Spleen (tissue), 11 donors: ENCODE data around the gene LSM7. TPM values are rescaled to one million over a fixed set of nuclear protein-coding genes. Genes with fewer than 3 reads are reported as not detected.

Source experiments
- DNase-seq: peaks from one replicate; pipeline ENCODE4 v3.0.0-alpha.2; 2020
- H3K27ac ChIP-seq, 8 donors: fragments of 200-600 bp; sonication (generic) in 7 of 8; 1 replicate in 4 of 8; 2 replicates in 4 of 8; pipeline versions ENCODE4 v1.5.0 to v1.8.0; 2016 to 2021; ENCODE audit warnings: inconsistent platforms in 4 of 8, mild to moderate bottlenecking in 4 of 8, moderate library complexity in 1 of 8
- H3K27me3 ChIP-seq, 7 donors: fragments of 200-600 bp; sonication (generic) in 6 of 7; replicated peaks in 1 of 7; 1 replicate in 4 of 7; 2 replicates in 3 of 7; pipeline versions ENCODE4 v1.5.0 to v1.8.0; 2016 to 2021; ENCODE audit warnings: inconsistent platforms in 3 of 7, mild to moderate bottlenecking in 1 of 7
- H3K36me3 ChIP-seq, 6 donors: fragments of 200-600 bp; sonication (generic) in 5 of 6; 1 replicate in 4 of 6; 2 replicates in 2 of 6; pipeline versions ENCODE4 v1.5.0 to v1.8.0; 2016 to 2021; ENCODE audit warnings: inconsistent platforms in 2 of 6
- H3K4me1 ChIP-seq, 6 donors: fragments of 200-600 bp; sonication (generic) in 5 of 6; 1 replicate in 3 of 6; 2 replicates in 3 of 6; pipeline versions ENCODE4 v1.5.0 to v1.8.0; 2016 to 2021; ENCODE audit warnings: inconsistent platforms in 3 of 6
- H3K4me3 ChIP-seq, 8 donors: fragments of 200-600 bp; sonication (generic) in 7 of 8; 1 replicate in 4 of 8; 2 replicates in 4 of 8; pipeline versions ENCODE4 v1.5.0 to v1.8.0; 2016 to 2021; ENCODE audit warnings: inconsistent platforms in 4 of 8, mild to moderate bottlenecking in 4 of 8, moderate library complexity in 2 of 8
- H3K9me3 ChIP-seq, 8 donors: fragments of 200-600 bp; sonication (generic) in 7 of 8; 1 replicate in 4 of 8; 2 replicates in 4 of 8; pipeline versions ENCODE4 v1.5.0 to v1.8.0; 2016 to 2021; ENCODE audit warnings: inconsistent platforms in 4 of 8
- CTCF ChIP-seq, 11 experiments: fragments of 200-600 bp in 7 of 11; fragments of 450-650 bp in 4 of 11; sonication (generic) in 4 of 11; IDR thresholded peaks in 8 of 11; conservative IDR thresholded peaks in 3 of 11; 1 replicate in 7 of 11; 2 replicates in 4 of 11; pipeline versions ENCODE4 v1.4.0 to v1.8.0; 2016 to 2021; ENCODE audit warnings: antibody characterized with exemption in 11 of 11, inconsistent platforms in 4 of 11, mild to moderate bottlenecking in 1 of 11
- POLR2A ChIP-seq, 3 donors: fragments of 450-650 bp; IDR thresholded peaks; one replicate each; pipeline ENCODE4 v1.5.1; 2017; ENCODE audit warnings: antibody characterized with exemption in 3 of 3, mild to moderate bottlenecking in 1 of 3
- POLR2AphosphoS5 ChIP-seq, 3 donors: sonication (generic); formaldehyde crosslinking; IDR thresholded peaks; one replicate each; pipeline ENCODE4 v1.5.1; 2017; ENCODE audit warnings: antibody characterized with exemption in 3 of 3
- WGBS, 5 donors: extraction: QIAGEN DNeasy Blood & Tissue Kit in 3 of 5; methylation state at CpG; one replicate each; pipeline versions ENCODE4 v1.1.5 to v1.1.7; 2013 to 2018; 5-methylcytosine and 5-hydroxymethylcytosine counted together
- intact Hi-C: fragments of 100-400 bp; cut with DNase I; formaldehyde crosslinking; loops from one replicate; pipeline ENCODE4 v1.15.0; 2023; ENCODE audit warnings: low total_unique reads
- polyA plus RNA-seq, 3 donors: library from polyadenylated mRNA; stranded (reverse); fragments of 200-250 nt; gene quantifications; one replicate each; pipeline ENCODE4 v1.2.1, GENCODE V29; 2013
- total RNA-seq, 7 donors: library from RNA; depleted of rRNA in 3 of 7; stranded (reverse); fragments of >200 nt in 3 of 7; fragmentation: NEBNext Ultra II Directional in 4 of 7; extraction: Animal tissue kit (Norgen Biotek cat#: 25700) in 4 of 7; gene quantifications; one replicate each; pipeline versions ENCODE4 v1.1.0 to v1.2.1, GENCODE V29; 2016 to 2021
- donor health status: healthy with polysubstance abuse.
- donor health status: DM: no; HTN: no; CAD: no; lungs with moderate emphysema.
- donor health status: DM: no; HTN: no; CAD: no.
- donor health status: Bipolar disorder and iron deficiency.
- donor health status: healthy.
- donor health status: DM: no; HTN: no; CAD: no.
- donor health status: DM: yes; HTN: yes; CAD: no.

LSM7 gene
- total and polyA plus RNA-seq, 10 donors, result 60.7 to 524 (median 111) TPM

GRCh38 chr19:2315818-2316353, 12.5 kb downstream of the LSM7 start:
- 26 to 36% (median 28%) methylated on average over 14 to 22 of the region's 22 CpGs for WGBS, 5 donors
- peak overlapping the region in 7 of 8 donors; percentile 21 to 81 (median 65) for H3K27ac ChIP-seq
- peaks cover 0 to 32% (median 13%) of the 10 kb centered on the region in 7 donors for H3K27me3 ChIP-seq
- H3K4me1 ChIP-seq, result peaks cover 12 to 58% (median 33%) of the 10 kb centered on the region in 6 donors
- peaks cover 0 to 5% (median 0%) of the 10 kb centered on the region in 6 donors for H3K36me3 ChIP-seq
- DNase-seq, result peak; percentile 93
- H3K4me3 ChIP-seq, result peak overlapping the region in 1 of 8 donors; percentile 29
- peaks cover 0 to 16% (median 13%) of the 10 kb centered on the region in 8 donors for H3K9me3 ChIP-seq
- TF ChIP-seq POLR2AphosphoS5 (IDR thresholded peaks at IDR 0.05) (peak; percentile 68 to 84 (median 77)), CTCF (IDR thresholded peaks at IDR 0.05 in 8 of 11, conservative IDR thresholded peaks at IDR 0.05 in 3 of 11) (peak; percentile 54 to 89 (median 79)), POLR2A (IDR thresholded peaks at IDR 0.05) (no peak)
- intact Hi-C loops, result no loop called here

DNA sequence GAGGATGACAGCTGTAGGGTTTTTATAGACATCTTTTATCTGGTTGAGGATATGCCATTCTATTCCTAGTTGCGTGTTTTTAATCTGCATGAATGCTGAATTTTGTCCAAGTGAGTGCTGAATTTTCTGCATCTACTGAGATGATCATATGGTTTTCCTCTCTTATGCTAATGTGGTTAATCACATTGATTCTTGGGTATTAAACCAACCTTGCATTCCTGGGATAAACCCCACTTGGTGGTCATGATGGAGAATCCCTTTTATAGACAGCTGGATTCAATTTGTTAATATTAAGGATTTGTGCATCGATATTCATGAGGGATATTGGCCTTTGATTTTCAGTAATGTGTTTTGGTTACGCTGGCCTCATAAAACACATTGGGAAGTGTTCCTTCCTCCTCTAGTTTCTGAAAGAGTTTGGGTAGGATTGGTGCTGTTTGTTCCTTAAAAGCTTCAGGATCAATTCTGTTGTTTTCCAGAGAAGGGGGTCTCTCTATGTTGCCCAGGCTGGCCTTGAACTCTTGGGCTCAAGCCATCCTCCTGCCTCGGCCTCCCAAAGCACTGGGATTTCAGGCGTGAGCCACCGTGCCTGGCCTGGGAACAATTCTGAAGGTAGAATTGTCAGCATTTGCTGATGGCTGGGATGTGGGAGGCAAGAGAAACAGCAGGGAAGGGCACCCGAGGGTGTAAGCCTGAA, 13.1 kb downstream of the LSM7 start:
- TF ChIP-seq POLR2A (IDR thresholded peaks at IDR 0.05), result no peak
- TF ChIP-seq POLR2AphosphoS5 (IDR thresholded peaks at IDR 0.05), result no peak
- no peak for TF ChIP-seq CTCF (IDR thresholded peaks at IDR 0.05 in 8 of 11, conservative IDR thresholded peaks at IDR 0.05 in 3 of 11)
- Histone ChIP-seq H3K36me3 (no peaks in the 10 kb centered on the region), H3K27ac (peak overlapping the region in 7 of 8 donors; percentile 21 to 81 (median 65)), H3K4me1 (peaks cover 12 to 58% (median 33%) of the 10 kb centered on the region in 6 donors), H3K4me3 (peak overlapping the region in 1 of 8 donors; percentile 29), H3K27me3 (peaks cover 0 to 38% (median 13%) of the 10 kb centered on the region in 7 donors), H3K9me3 (peaks cover 0 to 16% (median 13%) of the 10 kb centered on the region in 8 donors)
- no peak for DNase-seq
- 84 to 86% (median 85%) methylated on average over 7 of the region's 7 CpGs for WGBS, 5 donors
- intact Hi-C loops, result no loop called here

DNA sequence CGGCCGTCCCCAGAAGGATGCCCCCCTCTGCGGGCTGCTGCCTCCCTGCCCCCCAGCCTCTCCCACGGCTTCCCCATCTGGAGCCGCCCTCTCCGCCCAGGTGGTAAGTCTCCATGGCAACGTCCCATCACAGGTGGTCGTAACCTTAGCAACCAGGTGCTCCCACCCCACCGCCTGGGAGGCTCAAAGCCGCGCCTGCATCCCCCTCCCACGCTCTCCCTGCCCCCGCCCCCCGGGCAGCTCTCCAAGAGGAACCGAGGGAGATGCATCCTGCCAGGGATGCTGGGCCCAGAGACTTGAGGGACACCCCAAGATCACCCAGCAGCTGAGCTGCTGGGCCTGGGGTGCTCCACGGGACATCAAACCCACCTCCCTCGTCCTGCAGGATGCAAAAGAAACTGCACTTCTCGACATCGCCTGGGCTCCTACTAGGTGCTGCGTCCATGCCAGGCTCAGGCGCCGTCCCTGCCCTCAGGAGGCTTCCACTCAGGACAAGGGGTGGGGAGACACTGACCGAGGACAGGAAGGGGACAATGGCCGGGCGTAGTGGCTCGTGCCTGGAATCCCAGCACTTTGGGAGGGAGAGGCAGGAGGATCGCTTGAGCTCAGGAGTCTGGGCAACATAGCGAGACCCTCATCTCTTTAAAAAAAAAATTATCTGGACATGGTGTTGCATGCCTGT, 15.4 kb downstream of the LSM7 start:
- H3K4me1 ChIP-seq, result peaks cover 5 to 54% (median 25%) of the 10 kb centered on the region in 6 donors
- 32 to 53% (median 39%) methylated on average over 10 to 28 of the region's 28 CpGs for WGBS, 5 donors
- H3K27me3 ChIP-seq, result peaks cover 0 to 61% (median 31%) of the 10 kb centered on the region in 7 donors
- H3K4me3 ChIP-seq, result no peak overlapping the region
- no peaks in the 10 kb centered on the region for H3K36me3 ChIP-seq
- intact Hi-C loops, result no loop called here
- H3K9me3 ChIP-seq, result peaks cover 0 to 16% (median 13%) of the 10 kb centered on the region in 8 donors
- DNase-seq, result no peak
- TF ChIP-seq CTCF (IDR thresholded peaks at IDR 0.05 in 8 of 11, conservative IDR thresholded peaks at IDR 0.05 in 3 of 11) (no peak), POLR2A (IDR thresholded peaks at IDR 0.05) (no peak), POLR2AphosphoS5 (IDR thresholded peaks at IDR 0.05) (no peak)
- H3K27ac ChIP-seq, result no peak overlapping the region
